ENCODE data around the gene TIMP1.

- TF ChIP-seq CTCF (conservative IDR thresholded peaks at IDR 0.05; ENCODE audit: low read length) = no peak
- no peak for TF ChIP-seq EZH2phosphoT487 (IDR thresholded peaks at IDR 0.05; ENCODE audit: borderline replicate concordance, low read depth, low read length)
Observed at GRCh38 chrX:47614618-47615017, 32.4 kb downstream of the TIMP1 start.
